Uterine smooth muscle cell (primary cell): Measurements from ENCODE around the gene PHF19. TPM values are rescaled to one million over a fixed set of nuclear protein-coding genes. Genes with fewer than 3 reads are reported as not detected.

Experiments used
- total RNA-seq: library from RNA; depleted of rRNA; stranded (reverse); fragments of >200 nt; gene quantifications from 2 replicates; pipeline ENCODE4 v1.2.3, GENCODE V29; 2014

The PHF19 gene
- total RNA-seq = 24.0 and 47.7 TPM in 2 replicates

DNA sequence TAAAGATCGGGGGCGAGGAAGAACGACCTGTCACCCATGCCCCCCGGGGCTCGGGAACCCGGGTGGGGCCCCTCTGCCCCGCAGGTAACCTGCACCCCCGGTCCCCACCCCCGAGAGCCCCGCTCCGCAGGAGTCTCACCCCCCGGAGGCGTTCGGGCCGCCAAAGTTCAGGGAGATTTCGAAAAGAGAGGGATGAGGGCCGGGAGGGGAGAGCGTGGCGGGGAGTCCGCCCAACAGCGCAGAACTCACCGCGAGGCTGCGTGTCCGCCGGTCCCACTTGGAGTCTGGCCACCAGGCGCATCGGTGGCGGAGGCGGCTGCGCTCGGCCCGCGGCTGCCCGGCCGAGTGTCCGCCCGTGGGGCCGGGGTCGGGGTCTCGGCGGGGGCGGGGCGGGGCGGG is at the start of gene PHF19:
Gene PHF19 (minus strand): TSS at position 347 of the 399 bp plus-strand sequence. CDS start 2,447 bp downstream, outside the sequence.

DNA sequence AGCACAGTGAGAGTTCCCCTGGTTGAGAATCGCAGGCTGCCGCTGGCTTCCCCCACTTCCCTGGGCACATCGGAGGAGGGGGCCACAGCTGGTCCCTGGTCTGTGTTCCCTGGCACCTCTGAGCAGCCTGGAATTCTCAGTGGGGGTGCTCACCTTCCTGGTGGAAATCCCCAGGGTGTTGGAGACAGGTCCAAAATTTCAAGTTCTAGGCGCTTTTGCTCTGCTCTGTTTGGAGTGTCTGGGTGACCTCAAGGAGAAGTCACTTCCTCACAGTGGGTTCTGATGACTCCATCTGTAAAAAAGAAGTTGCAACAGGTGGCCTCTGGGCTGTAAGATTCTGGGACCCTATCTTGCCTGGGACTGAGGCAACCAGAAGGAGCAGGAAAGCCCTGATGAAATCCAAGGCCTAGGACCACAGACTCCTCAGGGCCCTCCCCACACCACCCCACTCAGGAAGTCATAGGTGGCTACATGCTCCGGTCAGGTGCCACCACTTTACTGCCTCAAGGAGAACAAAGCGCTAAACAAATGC is 49.5 kb upstream of the PHF19 start, which contains the start of gene TRAF1:
Gene TRAF1 (minus strand): TSS at position 400 of the 532 bp plus-strand sequence. CDS start 721 bp downstream, outside the sequence.

DNA sequence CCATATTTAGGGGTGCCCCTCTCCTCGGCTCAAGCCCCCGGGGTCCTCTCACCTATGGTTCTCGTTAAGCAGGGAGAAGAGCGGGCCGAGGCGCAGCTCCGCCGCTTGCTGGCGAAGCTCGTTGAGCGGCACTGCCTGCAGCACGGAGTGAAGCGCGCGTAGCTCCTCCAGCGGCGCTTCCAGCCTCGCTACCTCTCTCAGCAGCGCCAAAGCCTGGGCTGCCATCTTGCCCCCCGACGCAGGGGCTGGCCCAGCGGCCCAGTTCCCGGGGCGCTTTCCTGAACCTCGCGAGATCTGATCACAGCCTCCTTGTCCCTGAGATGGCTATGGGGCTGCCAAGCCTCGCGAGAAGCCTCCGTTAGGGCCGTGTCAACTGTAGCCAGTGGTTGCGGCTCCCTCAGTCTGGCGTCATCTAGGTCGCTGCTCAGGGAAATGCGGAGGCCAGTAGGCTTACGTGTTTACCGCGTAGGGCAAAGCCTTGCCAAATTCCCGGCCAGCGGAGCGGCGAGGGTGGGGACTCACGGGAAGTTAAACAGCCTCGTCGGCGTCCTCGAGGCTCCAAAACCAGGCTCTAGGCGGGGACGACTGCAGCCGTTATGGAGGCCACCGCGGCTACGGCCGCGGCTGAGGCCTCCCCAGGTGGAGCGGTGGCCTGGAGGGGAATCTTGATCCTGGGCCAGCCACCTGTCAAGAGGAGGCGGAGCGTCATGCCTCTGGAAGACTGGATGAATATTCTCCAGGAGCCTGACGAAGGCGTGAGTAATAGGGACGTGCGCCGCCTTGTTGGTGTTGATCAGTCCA is 34.1 kb downstream of the PHF19 start, which contains the start of gene PSMD5:
Gene PSMD5 (minus strand): TSS at position 238 of the 801 bp plus-strand sequence. CDS start 13 bp downstream, at position 225.

Other genes starting within 250 kb of the PHF19 start
- 5.1 and 7.9 TPM in 2 replicates for gene MEGF9, start 162.7 kb downstream of the PHF19 start, total RNA-seq
- gene FBXW2, start 83.8 kb downstream of the PHF19 start, total RNA-seq = 32.8 and 36.2 TPM in 2 replicates
- 30.1 and 32.9 TPM in 2 replicates for gene PSMD5, start 34.3 kb downstream of the PHF19 start, total RNA-seq
- 0.55 and 0.62 TPM in 2 replicates for gene TRAF1, start 49.6 kb upstream of the PHF19 start, total RNA-seq
- gene C5, start 173.1 kb upstream of the PHF19 start, total RNA-seq = 8.0 and 9.1 TPM in 2 replicates
- gene CNTRL, start 197.8 kb upstream of the PHF19 start, total RNA-seq = 7.9 and 17.4 TPM in 2 replicates